Measurements from ENCODE around the gene AHDC1. TPM values are rescaled to one million over a fixed set of nuclear protein-coding genes. Genes with fewer than 3 reads are reported as not detected.

AHDC1 gene
- total RNA-seq, 1 experiment from 2014 or later: 33.7 TPM

GRCh38 chr1:27487966-27488884, 115.7 kb downstream of the AHDC1 start:
- H4K20me1 ChIP-seq (ENCODE audit: insufficient read depth): peaks cover 14% of the 10 kb centered on the region; the same call in 1 of the 2 replicates
- no peaks in the 10 kb centered on the region for H3K36me3 ChIP-seq (ENCODE audit: control insufficient read depth in 1 of 2, insufficient read depth in 2 of 2, low read length in 2 of 2)
- peak overlapping the region; percentile 99 for H3K9ac ChIP-seq (ENCODE audit: low read length)
- peaks cover 65% of the 10 kb centered on the region for H3K79me2 ChIP-seq (ENCODE audit: insufficient read depth, low read length)
- H3K9me3 ChIP-seq (ENCODE audit: control insufficient read depth in 1 of 2, insufficient read depth in 1 of 2, low read depth in 1 of 2, low read length in 2 of 2): no peaks in the 10 kb centered on the region
- POLR2A ChIA-PET: no interaction called here
- H3K4me2 ChIP-seq (ENCODE audit: low read length): peak overlapping the region; percentile 81
- CTCF ChIA-PET: interaction anchor here (0.9 kb wide), 1 partner anchor 69 kb away, joined by 4 read pairs; no protein-coding TSS in a partner anchor
- ATAC-seq: no peak
- no peaks in the 10 kb centered on the region for H3K9me2 ChIP-seq (ENCODE audit: insufficient read depth)
- H3K4me3 ChIP-seq (replicated peaks in 1 of 2; ENCODE audit: low read depth in 1 of 2, low read length in 2 of 2): peak overlapping the region; percentile 69 to 99
- H3K27me3 ChIP-seq (ENCODE audit: insufficient read depth, low read length): no peaks in the 10 kb centered on the region
- H3K4me1 ChIP-seq (ENCODE audit: control insufficient read depth in 1 of 2, insufficient read depth in 2 of 2, low read length in 2 of 2): peaks cover 11 to 39% of the 10 kb centered on the region in 2 experiments
- TF ChIP-seq TCF7L2 (IDR thresholded peaks at IDR 0.05; ENCODE audit: borderline replicate concordance, extremely low read depth, insufficient read depth, insufficient read length): peak; percentile 17
- no peak for TF ChIP-seq SRF (IDR thresholded peaks at IDR 0.05; ENCODE audit: low read depth)
- intact Hi-C loops (cut with micrococcal nuclease): no loop called here
- BruUV-seq (replicated peaks): TSS peak; percentile 62
- RAD21 ChIA-PET (ENCODE audit: low non-redundant PET in 1 of 2, low total read pairs in 2 of 2, uncharacterized antibody in 2 of 2, unreplicated experiment in 2 of 2): no interaction called here
- DNase-seq (ENCODE audit: low read depth, low spot score): no peak
- H3K27ac ChIP-seq (ENCODE audit: low read depth, low read length): peak overlapping the region; percentile 91
- no peak overlapping the region for H2AFZ ChIP-seq (ENCODE audit: low read depth, low read length, poor library complexity, severe bottlenecking)

DNA sequence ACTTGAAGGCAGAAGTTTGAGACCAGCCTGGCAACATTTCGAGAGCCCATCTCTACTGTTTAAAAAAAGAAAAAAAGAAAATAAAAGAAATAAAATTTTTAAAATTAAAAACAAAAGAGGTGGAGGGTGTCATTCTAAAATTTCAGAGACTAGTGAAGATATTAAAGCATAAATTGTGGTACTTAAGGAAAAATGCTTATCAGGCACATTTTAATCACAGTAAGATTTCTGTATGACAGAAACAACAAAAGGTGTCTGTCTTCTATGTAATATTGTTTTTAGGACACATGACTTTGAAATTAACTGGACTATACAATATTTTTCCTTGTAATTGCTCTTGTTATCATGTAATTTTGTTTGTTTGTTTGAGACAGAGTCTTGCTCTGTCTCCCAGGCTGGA, 118.6 kb downstream of the AHDC1 start:
- POLR2A ChIA-PET: no interaction called here
- no peak for TF ChIP-seq JUND (IDR thresholded peaks at IDR 0.05)
- no peak for TF ChIP-seq CEBPB (IDR thresholded peaks at IDR 0.05; ENCODE audit: low read depth)
- TF ChIP-seq EGR1 (IDR thresholded peaks at IDR 0.05; ENCODE audit: low read depth): no peak
- no peak for TF ChIP-seq MAX (IDR thresholded peaks at IDR 0.05)
- TF ChIP-seq EZH2 (IDR thresholded peaks at IDR 0.05): no peak
- TF ChIP-seq, protein P1, sequence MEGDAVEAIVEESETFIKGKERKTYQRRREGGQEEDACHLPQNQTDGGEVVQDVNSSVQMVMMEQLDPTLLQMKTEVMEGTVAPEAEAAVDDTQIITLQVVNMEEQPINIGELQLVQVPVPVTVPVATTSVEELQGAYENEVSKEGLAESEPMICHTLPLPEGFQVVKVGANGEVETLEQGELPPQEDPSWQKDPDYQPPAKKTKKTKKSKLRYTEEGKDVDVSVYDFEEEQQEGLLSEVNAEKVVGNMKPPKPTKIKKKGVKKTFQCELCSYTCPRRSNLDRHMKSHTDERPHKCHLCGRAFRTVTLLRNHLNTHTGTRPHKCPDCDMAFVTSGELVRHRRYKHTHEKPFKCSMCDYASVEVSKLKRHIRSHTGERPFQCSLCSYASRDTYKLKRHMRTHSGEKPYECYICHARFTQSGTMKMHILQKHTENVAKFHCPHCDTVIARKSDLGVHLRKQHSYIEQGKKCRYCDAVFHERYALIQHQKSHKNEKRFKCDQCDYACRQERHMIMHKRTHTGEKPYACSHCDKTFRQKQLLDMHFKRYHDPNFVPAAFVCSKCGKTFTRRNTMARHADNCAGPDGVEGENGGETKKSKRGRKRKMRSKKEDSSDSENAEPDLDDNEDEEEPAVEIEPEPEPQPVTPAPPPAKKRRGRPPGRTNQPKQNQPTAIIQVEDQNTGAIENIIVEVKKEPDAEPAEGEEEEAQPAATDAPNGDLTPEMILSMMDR (IDR thresholded peaks at IDR 0.05 in 2 of 3, conservative IDR thresholded peaks at IDR 0.05 in 1 of 3; ENCODE audit: borderline replicate concordance in 1 of 3, insufficient read depth in 1 of 3, low read depth in 2 of 3, low read length in 2 of 3): no peak
- RAD21 ChIA-PET (ENCODE audit: low non-redundant PET in 1 of 2, low total read pairs in 2 of 2, uncharacterized antibody in 2 of 2, unreplicated experiment in 2 of 2): no interaction called here
- Histone ChIP-seq H3K27me3 (ENCODE audit: insufficient read depth, low read length) (no peaks in the 10 kb centered on the region), H3K9me2 (ENCODE audit: insufficient read depth) (no peaks in the 10 kb centered on the region), H3K79me2 (ENCODE audit: insufficient read depth, low read length) (peaks cover 94% of the 10 kb centered on the region), H3K9ac (ENCODE audit: low read length) (no peak overlapping the region), H3K4me1 (ENCODE audit: control insufficient read depth in 1 of 2, insufficient read depth in 2 of 2, low read length in 2 of 2) (peaks cover 9 to 16% of the 10 kb centered on the region in 2 experiments), H3K36me3 (ENCODE audit: control insufficient read depth in 1 of 2, insufficient read depth in 2 of 2, low read length in 2 of 2) (no peaks in the 10 kb centered on the region), H3K9me3 (ENCODE audit: control insufficient read depth in 1 of 2, insufficient read depth in 1 of 2, low read depth in 1 of 2, low read length in 2 of 2) (no peaks in the 10 kb centered on the region), H2AFZ (ENCODE audit: low read depth, low read length, poor library complexity, severe bottlenecking) (no peak overlapping the region), H3K4me3 (replicated peaks in 1 of 2; ENCODE audit: low read depth in 1 of 2, low read length in 2 of 2) (no peak overlapping the region), H3K27ac (ENCODE audit: low read depth, low read length) (no peak overlapping the region), H4K20me1 (ENCODE audit: insufficient read depth) (peaks cover 14% of the 10 kb centered on the region; the same call in 1 of the 2 replicates), H3K4me2 (ENCODE audit: low read length) (no peak overlapping the region)
- DNase-seq (ENCODE audit: low read depth, low spot score) (no peak), ATAC-seq (no peak)
- intact Hi-C loops (cut with micrococcal nuclease): no loop called here
- no TSS peak for BruUV-seq (replicated peaks)
- CTCF ChIA-PET: no interaction called here

Data from HCT116 (cell line).